Measurements from ENCODE around the gene CDH4.

Gene CDH4

DNA sequence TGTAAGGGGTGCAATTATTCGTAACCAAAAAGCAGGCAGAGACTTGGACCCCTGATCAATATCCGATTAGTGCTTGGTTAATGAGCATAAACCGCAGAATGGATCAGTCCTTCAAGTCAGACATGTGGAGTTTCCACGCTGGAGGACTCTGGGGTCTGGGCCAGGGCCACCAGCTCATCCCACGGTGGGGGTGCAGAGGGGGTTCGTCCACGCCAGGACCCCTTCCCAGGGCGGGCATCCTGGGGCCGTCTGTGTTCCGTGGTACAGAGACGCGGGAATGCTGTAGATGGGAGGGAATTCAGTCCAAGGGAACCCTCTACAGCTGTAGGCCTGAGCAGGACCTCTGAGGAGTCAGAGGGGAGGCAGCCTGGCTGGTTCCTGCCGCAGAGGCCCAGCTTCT lies 615.9 kb downstream of the CDH4 start:
- H3K27me3 ChIP-seq (ENCODE audit: low read length): no peaks in the 10 kb centered on the region
- no peaks in the 10 kb centered on the region for H3K36me3 ChIP-seq (ENCODE audit: low read length)
- no peak for TF ChIP-seq EZH2phosphoT487 (conservative IDR thresholded peaks at IDR 0.05; ENCODE audit: low read length)
- TF ChIP-seq, protein P1, sequence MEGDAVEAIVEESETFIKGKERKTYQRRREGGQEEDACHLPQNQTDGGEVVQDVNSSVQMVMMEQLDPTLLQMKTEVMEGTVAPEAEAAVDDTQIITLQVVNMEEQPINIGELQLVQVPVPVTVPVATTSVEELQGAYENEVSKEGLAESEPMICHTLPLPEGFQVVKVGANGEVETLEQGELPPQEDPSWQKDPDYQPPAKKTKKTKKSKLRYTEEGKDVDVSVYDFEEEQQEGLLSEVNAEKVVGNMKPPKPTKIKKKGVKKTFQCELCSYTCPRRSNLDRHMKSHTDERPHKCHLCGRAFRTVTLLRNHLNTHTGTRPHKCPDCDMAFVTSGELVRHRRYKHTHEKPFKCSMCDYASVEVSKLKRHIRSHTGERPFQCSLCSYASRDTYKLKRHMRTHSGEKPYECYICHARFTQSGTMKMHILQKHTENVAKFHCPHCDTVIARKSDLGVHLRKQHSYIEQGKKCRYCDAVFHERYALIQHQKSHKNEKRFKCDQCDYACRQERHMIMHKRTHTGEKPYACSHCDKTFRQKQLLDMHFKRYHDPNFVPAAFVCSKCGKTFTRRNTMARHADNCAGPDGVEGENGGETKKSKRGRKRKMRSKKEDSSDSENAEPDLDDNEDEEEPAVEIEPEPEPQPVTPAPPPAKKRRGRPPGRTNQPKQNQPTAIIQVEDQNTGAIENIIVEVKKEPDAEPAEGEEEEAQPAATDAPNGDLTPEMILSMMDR (IDR thresholded peaks at IDR 0.05; ENCODE audit: insufficient read depth, low read length, poor library complexity, severe bottlenecking): no peak
- H3K9me3 ChIP-seq (ENCODE audit: insufficient read depth, low read length): no peaks in the 10 kb centered on the region
- no peaks in the 10 kb centered on the region for H4K20me1 ChIP-seq (ENCODE audit: low read depth, low read length)
- no peak overlapping the region for H2AFZ ChIP-seq (ENCODE audit: low read depth, low read length, severe bottlenecking)
- no peaks in the 10 kb centered on the region for H3F3A ChIP-seq (ENCODE audit: insufficient read depth)
- H3K9ac ChIP-seq (ENCODE audit: low read length): no peak overlapping the region
- H3K4me3 ChIP-seq (ENCODE audit: insufficient read depth, low read length, poor library complexity, severe bottlenecking): no peak overlapping the region
- H3K79me2 ChIP-seq (ENCODE audit: insufficient read depth, low read length): no peaks in the 10 kb centered on the region
- H3K9me2 ChIP-seq (replicated peaks; ENCODE audit: insufficient read depth, low read length): no peaks in the 10 kb centered on the region
- H3K4me2 ChIP-seq (ENCODE audit: low read depth, low read length, poor library complexity, severe bottlenecking): no peak overlapping the region
- H3K27ac ChIP-seq (ENCODE audit: low read depth, low read length): no peak overlapping the region

DNA sequence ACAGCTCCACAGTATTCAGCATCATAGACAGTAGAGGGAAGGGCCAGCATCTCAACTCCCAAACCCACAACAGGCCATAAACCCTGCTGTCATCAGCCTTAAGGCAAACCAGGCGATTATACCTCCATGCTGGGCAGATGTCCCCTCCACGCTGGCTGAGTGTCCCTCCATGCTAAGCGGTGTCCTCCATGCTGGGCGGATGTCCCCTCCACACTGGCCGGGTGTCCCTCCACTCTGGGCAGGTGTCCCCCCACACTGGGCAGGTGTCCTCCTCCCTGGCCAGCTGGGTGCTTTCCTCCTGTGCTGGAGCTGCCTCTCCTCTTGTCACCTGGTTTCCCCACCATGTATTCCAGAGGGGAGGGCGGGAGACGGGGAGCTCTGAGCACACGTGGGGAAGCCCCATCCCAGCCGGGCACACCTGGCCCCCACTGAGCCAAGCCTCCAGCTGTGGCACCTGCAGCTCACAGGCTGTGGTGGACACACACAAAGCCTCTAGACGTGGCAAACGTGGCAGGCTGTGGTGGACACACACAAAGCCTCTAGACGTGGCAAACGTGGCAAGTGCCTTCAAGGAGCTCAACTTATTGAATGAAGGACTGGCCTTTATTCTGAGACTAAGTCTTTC lies 616.5 kb downstream of the CDH4 start:
- no peak overlapping the region for H3K9ac ChIP-seq (ENCODE audit: low read length)
- H3K4me2 ChIP-seq (ENCODE audit: low read depth, low read length, poor library complexity, severe bottlenecking): no peak overlapping the region
- no peak overlapping the region for H3K27ac ChIP-seq (ENCODE audit: low read depth, low read length)
- no peak overlapping the region for H3K4me3 ChIP-seq (ENCODE audit: insufficient read depth, low read length, poor library complexity, severe bottlenecking)
- no peaks in the 10 kb centered on the region for H3K9me3 ChIP-seq (ENCODE audit: insufficient read depth, low read length)
- no peaks in the 10 kb centered on the region for H4K20me1 ChIP-seq (ENCODE audit: low read depth, low read length)
- H3K9me2 ChIP-seq (replicated peaks; ENCODE audit: insufficient read depth, low read length): no peaks in the 10 kb centered on the region
- H3F3A ChIP-seq (ENCODE audit: insufficient read depth): no peaks in the 10 kb centered on the region
- H3K79me2 ChIP-seq (ENCODE audit: insufficient read depth, low read length): no peaks in the 10 kb centered on the region
- H2AFZ ChIP-seq (ENCODE audit: low read depth, low read length, severe bottlenecking): no peak overlapping the region
- no peaks in the 10 kb centered on the region for H3K36me3 ChIP-seq (ENCODE audit: low read length)
- H3K27me3 ChIP-seq (ENCODE audit: low read length): no peaks in the 10 kb centered on the region
- TF ChIP-seq EZH2phosphoT487 (conservative IDR thresholded peaks at IDR 0.05; ENCODE audit: low read length): no peak
- TF ChIP-seq, protein P1 (IDR thresholded peaks at IDR 0.05; ENCODE audit: insufficient read depth, low read length, poor library complexity, severe bottlenecking): no peak

DNA sequence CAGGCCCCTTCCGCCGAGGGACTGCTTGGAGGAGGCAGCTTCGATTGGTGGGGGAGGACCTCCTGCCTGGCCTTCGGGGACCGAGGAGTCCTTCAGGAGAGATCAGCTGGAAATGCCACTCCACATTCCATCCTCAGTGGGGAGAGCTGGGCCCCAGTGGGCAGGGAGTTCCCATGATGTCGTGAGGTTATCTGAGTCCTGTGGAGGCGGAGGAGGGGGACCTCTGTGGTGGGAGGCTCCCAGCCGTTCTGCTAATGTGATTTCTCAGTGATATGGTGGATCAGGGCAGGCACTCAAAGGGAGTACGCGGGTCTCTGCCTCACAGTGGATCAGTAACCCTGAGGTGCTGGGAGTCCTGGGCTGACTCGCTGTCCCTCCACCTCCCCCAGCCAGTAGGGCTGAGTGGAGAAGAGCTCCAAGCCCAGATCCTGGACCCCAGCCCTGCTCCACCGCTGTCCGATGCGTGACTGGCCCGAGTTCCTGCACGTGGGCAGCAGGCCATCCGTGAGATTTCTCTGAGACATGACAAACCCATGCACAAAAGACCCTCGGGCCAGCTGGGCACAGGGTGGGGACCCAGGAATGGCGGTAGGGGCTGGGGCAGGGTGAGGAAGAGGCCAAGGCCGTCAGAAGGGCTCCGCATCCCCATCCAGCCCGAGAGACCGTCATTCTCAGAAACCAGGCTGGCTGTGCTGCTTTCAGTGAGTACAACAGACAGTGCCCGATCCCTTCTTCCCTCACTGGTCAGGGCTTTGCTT lies 617.9 kb downstream of the CDH4 start:
- Histone ChIP-seq H3K9ac (ENCODE audit: low read length) (no peak overlapping the region), H3K79me2 (ENCODE audit: insufficient read depth, low read length) (no peaks in the 10 kb centered on the region), H3F3A (ENCODE audit: insufficient read depth) (no peaks in the 10 kb centered on the region), H3K27me3 (ENCODE audit: low read length) (no peaks in the 10 kb centered on the region), H3K27ac (ENCODE audit: low read depth, low read length) (no peak overlapping the region), H2AFZ (ENCODE audit: low read depth, low read length, severe bottlenecking) (no peak overlapping the region), H3K4me3 (ENCODE audit: insufficient read depth, low read length, poor library complexity, severe bottlenecking) (no peak overlapping the region), H4K20me1 (ENCODE audit: low read depth, low read length) (no peaks in the 10 kb centered on the region), H3K4me2 (ENCODE audit: low read depth, low read length, poor library complexity, severe bottlenecking) (no peak overlapping the region), H3K9me2 (replicated peaks; ENCODE audit: insufficient read depth, low read length) (no peaks in the 10 kb centered on the region), H3K36me3 (ENCODE audit: low read length) (no peaks in the 10 kb centered on the region), H3K9me3 (ENCODE audit: insufficient read depth, low read length) (no peaks in the 10 kb centered on the region)
- TF ChIP-seq EZH2phosphoT487 (conservative IDR thresholded peaks at IDR 0.05; ENCODE audit: low read length): no peak
- TF ChIP-seq, protein P1 (IDR thresholded peaks at IDR 0.05; ENCODE audit: insufficient read depth, low read length, poor library complexity, severe bottlenecking): no peak
